Activated T-cell treated with anti-CD3 and anti-CD28 coated beads for 1 hour (primary cell): ENCODE data around the gene CBFA2T2.

Source experiments
- DNase-seq: peaks from one replicate; pipeline ENCODE4 v3.0.0-alpha.2; 2020; ENCODE audit warnings: low read depth

Gene CBFA2T2

GRCh38 chr20:33667676-33668465 lies 178.0 kb downstream of the CBFA2T2 start:
- DNase-seq: peak; percentile 60

DNA sequence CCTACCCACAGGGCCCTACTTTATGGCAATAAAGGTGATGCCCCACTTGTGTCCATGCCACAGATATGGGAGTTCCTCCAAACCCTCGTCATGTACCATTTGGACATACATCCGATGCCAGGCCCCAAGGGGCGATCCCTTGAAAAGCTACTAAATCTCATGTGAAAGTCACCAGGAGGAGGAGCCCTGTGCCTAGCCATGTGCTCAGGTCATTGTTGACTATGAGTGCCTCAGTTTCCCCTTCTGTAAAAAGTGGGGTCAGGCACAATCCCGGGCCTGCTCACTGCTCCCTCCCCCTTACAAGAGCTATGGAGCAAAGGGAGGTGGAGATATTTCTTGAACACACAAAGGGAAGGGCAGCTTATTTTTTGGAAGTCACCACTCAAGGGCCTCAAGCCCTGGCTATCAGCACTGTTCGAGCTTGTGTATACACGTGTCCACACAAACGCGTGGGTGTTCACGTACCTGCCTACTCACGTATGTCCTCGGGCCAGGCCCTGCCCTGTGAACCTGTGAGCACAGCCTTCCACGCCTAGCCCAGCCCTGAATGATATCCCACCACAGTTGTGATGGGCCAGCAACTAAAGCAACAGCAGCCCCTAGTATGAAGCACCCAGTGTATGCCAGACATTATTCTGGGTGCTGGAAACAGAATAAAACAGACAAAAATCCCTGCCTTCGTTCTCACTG lies 178.7 kb downstream of the CBFA2T2 start:
- DNase-seq: no peak

GRCh38 chr20:33669224-33669623 lies 179.3 kb downstream of the CBFA2T2 start:
- DNase-seq: no peak

GRCh38 chr20:33669873-33670640 lies 180.2 kb downstream of the CBFA2T2 start:
- DNase-seq: no peak

- DNase-seq: no peak
Observed at GRCh38 chr20:33670715-33671499, 181.0 kb downstream of the CBFA2T2 start.

- DNase-seq: no peak
Observed at GRCh38 chr20:33671573-33672288, 181.8 kb downstream of the CBFA2T2 start.

DNA sequence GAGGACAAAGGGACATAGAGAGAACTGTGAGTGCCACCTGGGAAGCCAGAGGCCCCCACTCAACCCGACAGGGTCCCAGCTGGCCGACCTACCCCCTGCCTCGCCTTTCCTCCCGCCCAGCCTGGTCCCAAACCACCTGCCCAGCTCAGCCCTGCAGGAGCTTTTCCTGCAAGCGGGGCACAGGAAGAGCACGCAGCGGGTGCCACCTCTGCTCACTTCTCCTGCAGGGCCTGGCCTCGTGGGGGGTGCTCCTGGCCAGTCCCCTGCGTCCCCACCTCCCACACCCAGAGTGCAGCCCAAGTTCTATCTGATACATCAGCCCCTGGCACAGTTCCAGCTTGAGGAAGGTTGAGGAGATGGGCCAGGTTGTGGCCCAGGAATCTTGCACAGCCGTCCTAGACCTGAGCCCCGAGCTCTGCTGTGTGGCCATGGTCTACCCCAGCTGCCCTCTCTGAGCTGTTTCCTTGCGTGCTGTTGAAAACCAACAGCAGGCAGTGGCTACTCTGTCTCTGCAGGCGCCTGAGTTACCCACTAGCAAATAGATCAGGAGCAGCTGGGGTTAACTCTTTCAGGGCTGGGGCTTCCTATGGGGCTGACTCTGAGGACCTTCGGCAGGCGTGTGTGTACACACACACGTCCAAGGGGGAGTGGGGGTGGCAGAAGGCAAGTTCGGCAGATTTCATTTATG lies 182.7 kb downstream of the CBFA2T2 start:
- DNase-seq: no peak

DNA sequence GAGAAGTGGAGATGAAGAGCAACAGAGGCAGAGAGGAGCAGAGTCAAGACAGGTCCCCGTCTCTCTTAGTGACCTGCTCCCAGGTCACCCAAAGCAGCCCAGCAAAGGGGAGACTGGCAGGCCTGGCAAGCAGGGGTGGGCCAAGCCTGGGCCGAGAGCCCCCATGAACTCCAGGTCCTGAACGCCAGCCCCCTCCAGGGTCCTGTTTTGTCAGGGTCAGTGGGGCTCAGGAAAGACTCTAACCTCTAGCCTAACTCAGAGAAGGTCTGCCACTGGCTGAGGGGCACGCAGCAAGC lies 183.2 kb downstream of the CBFA2T2 start:
- no peak for DNase-seq

- DNase-seq: no peak
Observed at GRCh38 chr20:33673410-33674293, 183.8 kb downstream of the CBFA2T2 start.

GRCh38 chr20:33674294-33675135 lies 184.6 kb downstream of the CBFA2T2 start, which contains the start of gene NECAB3:
NECAB3 (minus strand) TSS chr20:33674428; CDS start chr20:33674352, 76 bp downstream.
- DNase-seq: peak; percentile 32

DNA sequence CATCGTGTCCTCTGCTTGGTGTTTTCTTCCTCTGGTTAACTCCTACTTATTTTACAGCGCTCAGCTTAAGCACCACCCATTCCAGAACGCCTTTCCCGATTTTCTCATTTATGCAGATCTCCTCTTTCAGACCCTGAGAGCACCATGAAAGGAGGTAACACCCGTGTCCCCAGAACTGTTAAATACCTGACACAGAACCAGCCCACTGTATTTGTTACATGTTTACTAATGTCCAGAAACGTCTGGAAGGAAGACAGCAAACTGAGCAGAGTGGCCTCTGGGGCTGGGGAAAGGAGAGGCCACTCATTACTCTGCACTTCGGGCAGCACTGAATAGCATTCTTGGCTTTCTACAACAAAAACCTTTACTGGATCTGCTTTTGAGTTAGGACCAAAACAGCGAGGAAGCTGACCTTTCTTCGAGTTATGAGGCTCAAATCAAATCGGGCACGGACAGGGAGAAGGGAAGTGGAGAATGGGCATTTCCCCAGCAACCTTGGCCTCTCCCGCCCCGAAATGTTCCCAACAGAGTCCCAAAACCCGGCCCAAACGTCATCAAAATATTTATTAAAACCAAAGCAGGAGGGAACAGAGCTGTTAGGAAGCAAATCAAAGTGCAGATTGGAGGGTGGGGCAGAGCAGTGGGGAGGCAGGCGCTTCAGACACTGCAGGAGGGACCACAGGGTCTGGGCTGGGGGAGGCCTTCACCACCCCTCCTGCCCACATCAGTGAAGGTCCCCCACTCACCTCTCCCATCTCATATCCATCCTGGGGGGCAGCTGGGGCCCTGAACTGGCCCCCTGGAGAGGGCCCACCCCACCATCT lies 185.5 kb downstream of the CBFA2T2 start:
- DNase-seq: no peak

DNA sequence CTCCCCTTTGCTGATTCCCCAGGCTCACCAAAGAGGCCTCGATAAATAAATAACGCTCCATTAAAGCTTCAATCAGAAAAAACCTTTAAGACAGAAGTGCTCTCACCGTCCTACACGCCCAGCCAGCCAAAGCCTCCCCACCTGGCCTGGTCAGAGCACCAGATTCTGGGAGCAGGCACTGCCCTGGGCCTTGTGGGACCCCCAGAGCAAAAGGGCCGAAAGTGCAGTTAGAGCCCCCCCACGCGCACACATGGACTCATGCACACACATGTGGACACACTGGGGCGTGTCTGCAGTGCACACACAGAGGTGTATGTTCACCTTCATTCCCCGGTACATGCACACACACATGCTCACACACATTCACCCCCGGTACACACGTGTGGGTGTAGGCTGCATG lies 186.2 kb downstream of the CBFA2T2 start:
- DNase-seq: no peak

- DNase-seq: no peak
Observed at GRCh38 chr20:33676652-33677645, 187.1 kb downstream of the CBFA2T2 start.

GRCh38 chr20:33677991-33678702 lies 188.3 kb downstream of the CBFA2T2 start:
- no peak for DNase-seq

DNA sequence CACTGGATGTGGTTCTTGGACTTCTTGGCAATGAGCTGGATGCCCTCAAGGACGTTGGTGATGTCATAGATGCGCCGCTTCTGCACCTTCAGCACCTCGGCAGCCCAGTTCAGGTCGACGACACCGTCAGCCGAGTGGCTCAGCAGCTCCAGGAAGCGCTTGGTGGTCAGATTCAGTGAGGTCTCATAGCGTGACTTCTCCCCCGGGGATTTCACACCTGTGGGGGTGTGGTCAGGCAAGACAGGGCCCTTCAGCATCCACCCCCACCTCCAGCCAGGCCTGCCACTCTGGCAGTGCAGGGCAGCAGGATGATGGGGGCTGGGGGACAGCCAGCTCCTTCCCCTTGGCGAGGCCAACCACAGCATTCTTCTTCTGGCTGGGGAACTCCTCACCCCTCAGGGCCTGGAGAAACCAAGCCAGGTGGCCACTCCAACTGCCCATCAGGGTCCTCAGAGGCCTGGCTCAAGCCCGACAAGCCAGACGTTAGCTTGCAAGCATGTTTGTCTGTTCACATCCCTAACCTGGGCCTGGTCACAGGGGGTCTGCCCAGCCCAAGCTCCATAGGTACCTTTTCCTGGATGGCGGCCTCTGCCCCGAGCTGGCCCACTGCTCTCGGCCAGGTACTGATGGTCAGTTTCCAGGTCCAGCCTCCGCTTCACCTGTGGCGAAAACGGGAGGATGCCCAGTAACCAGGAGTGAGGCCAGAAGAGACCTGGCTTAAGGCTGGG lies 190.0 kb downstream of the CBFA2T2 start:
- no peak for DNase-seq
